ENCODE results near the gene ZNF438.

The ZNF438 gene

GRCh38 chr10:30898964-30899363 lies 132.7 kb downstream of the ZNF438 start:
- no peak overlapping the region for H3K9ac ChIP-seq (ENCODE audit: low read length)
- no peaks in the 10 kb centered on the region for H3K36me3 ChIP-seq (ENCODE audit: control insufficient read depth, insufficient read depth, low read length)
- H3K18ac ChIP-seq (ENCODE audit: low read length), result no peak overlapping the region
- H4K8ac ChIP-seq (ENCODE audit: low read depth, low read length), result no peak overlapping the region
- H3K79me2 ChIP-seq (ENCODE audit: control insufficient read depth, insufficient read depth, low read length), result no peaks in the 10 kb centered on the region
- H3K4ac ChIP-seq (ENCODE audit: low read depth, low read length), result no peak overlapping the region
- no peak overlapping the region for H2BK120ac ChIP-seq (ENCODE audit: low read depth, low read length)
- no peaks in the 10 kb centered on the region for H3K4me1 ChIP-seq (ENCODE audit: control insufficient read depth, low read depth, low read length)
- H3K27ac ChIP-seq (ENCODE audit: low read depth, low read length), result no peak overlapping the region
- H3K79me1 ChIP-seq (ENCODE audit: low read length), result no peaks in the 10 kb centered on the region
- H3K4me2 ChIP-seq (ENCODE audit: low read length), result no peak overlapping the region
- H3K56ac ChIP-seq (ENCODE audit: low read length), result no peak overlapping the region
- H4K5ac ChIP-seq (ENCODE audit: low read length), result no peak overlapping the region
- no peak for DNase-seq
- 100% methylated on average over 1 of the region's 1 CpG for WGBS (ENCODE audit: extremely low coverage, insufficient coverage, low lambda C conversion rate)
- H2BK5ac ChIP-seq (ENCODE audit: low read length), result no peak overlapping the region
- H3K23ac ChIP-seq (ENCODE audit: low read length), result no peak overlapping the region
- H2AK5ac ChIP-seq (ENCODE audit: low read length), result no peak overlapping the region
- no peaks in the 10 kb centered on the region for H3K27me3 ChIP-seq (ENCODE audit: insufficient read depth, low read length, poor library complexity)
- no peak overlapping the region for H3K4me3 ChIP-seq (ENCODE audit: low read length)
- H2BK15ac ChIP-seq (replicated peaks; ENCODE audit: low read depth), result no peak overlapping the region

GRCh38 chr10:30897547-30897946 lies 134.1 kb downstream of the ZNF438 start:
- no peak overlapping the region for H2BK5ac ChIP-seq (ENCODE audit: low read length)
- no peak overlapping the region for H3K4ac ChIP-seq (ENCODE audit: low read depth, low read length)
- no peak for DNase-seq
- no peak overlapping the region for H2BK120ac ChIP-seq (ENCODE audit: low read depth, low read length)
- H3K79me1 ChIP-seq (ENCODE audit: low read length), result no peaks in the 10 kb centered on the region
- no peak overlapping the region for H3K9ac ChIP-seq (ENCODE audit: low read length)
- no peaks in the 10 kb centered on the region for H3K79me2 ChIP-seq (ENCODE audit: control insufficient read depth, insufficient read depth, low read length)
- no CpG with 5 or more reads among the region's 1 CpG for WGBS (ENCODE audit: extremely low coverage, insufficient coverage, low lambda C conversion rate)
- H3K36me3 ChIP-seq (ENCODE audit: control insufficient read depth, insufficient read depth, low read length), result no peaks in the 10 kb centered on the region
- no peak overlapping the region for H3K4me2 ChIP-seq (ENCODE audit: low read length)
- H2BK15ac ChIP-seq (replicated peaks; ENCODE audit: low read depth), result no peak overlapping the region
- no peak overlapping the region for H3K23ac ChIP-seq (ENCODE audit: low read length)
- no peak overlapping the region for H4K8ac ChIP-seq (ENCODE audit: low read depth, low read length)
- no peak overlapping the region for H3K18ac ChIP-seq (ENCODE audit: low read length)
- no peaks in the 10 kb centered on the region for H3K4me1 ChIP-seq (ENCODE audit: control insufficient read depth, low read depth, low read length)
- no peak overlapping the region for H3K4me3 ChIP-seq (ENCODE audit: low read length)
- H3K27me3 ChIP-seq (ENCODE audit: insufficient read depth, low read length, poor library complexity), result no peaks in the 10 kb centered on the region
- H4K5ac ChIP-seq (ENCODE audit: low read length), result no peak overlapping the region
- no peak overlapping the region for H2AK5ac ChIP-seq (ENCODE audit: low read length)
- no peak overlapping the region for H3K56ac ChIP-seq (ENCODE audit: low read length)
- H3K27ac ChIP-seq (ENCODE audit: low read depth, low read length), result no peak overlapping the region

GRCh38 chr10:30897048-30897447 lies 134.6 kb downstream of the ZNF438 start:
- no peak overlapping the region for H2BK120ac ChIP-seq (ENCODE audit: low read depth, low read length)
- H3K36me3 ChIP-seq (ENCODE audit: control insufficient read depth, insufficient read depth, low read length), result no peaks in the 10 kb centered on the region
- no peaks in the 10 kb centered on the region for H3K79me2 ChIP-seq (ENCODE audit: control insufficient read depth, insufficient read depth, low read length)
- H3K4me1 ChIP-seq (ENCODE audit: control insufficient read depth, low read depth, low read length), result no peaks in the 10 kb centered on the region
- H3K27me3 ChIP-seq (ENCODE audit: insufficient read depth, low read length, poor library complexity), result no peaks in the 10 kb centered on the region
- H3K27ac ChIP-seq (ENCODE audit: low read depth, low read length), result no peak overlapping the region
- no peak overlapping the region for H3K18ac ChIP-seq (ENCODE audit: low read length)
- H3K79me1 ChIP-seq (ENCODE audit: low read length), result no peaks in the 10 kb centered on the region
- no peak overlapping the region for H4K8ac ChIP-seq (ENCODE audit: low read depth, low read length)
- no peak overlapping the region for H3K56ac ChIP-seq (ENCODE audit: low read length)
- no peak overlapping the region for H4K5ac ChIP-seq (ENCODE audit: low read length)
- H2BK5ac ChIP-seq (ENCODE audit: low read length), result no peak overlapping the region
- no peak overlapping the region for H3K23ac ChIP-seq (ENCODE audit: low read length)
- no peak overlapping the region for H2BK15ac ChIP-seq (replicated peaks; ENCODE audit: low read depth)
- H3K4me2 ChIP-seq (ENCODE audit: low read length), result no peak overlapping the region
- H2AK5ac ChIP-seq (ENCODE audit: low read length), result no peak overlapping the region
- no peak overlapping the region for H3K4ac ChIP-seq (ENCODE audit: low read depth, low read length)
- no peak overlapping the region for H3K4me3 ChIP-seq (ENCODE audit: low read length)
- DNase-seq, result no peak
- no peak overlapping the region for H3K9ac ChIP-seq (ENCODE audit: low read length)

- Histone ChIP-seq H3K4me2 (ENCODE audit: low read length) (no peak overlapping the region), H2AK5ac (ENCODE audit: low read length) (no peak overlapping the region), H3K4me1 (ENCODE audit: control insufficient read depth, low read depth, low read length) (no peaks in the 10 kb centered on the region), H3K9ac (ENCODE audit: low read length) (no peak overlapping the region), H3K4me3 (ENCODE audit: low read length) (no peak overlapping the region), H2BK5ac (ENCODE audit: low read length) (no peak overlapping the region), H3K18ac (ENCODE audit: low read length) (no peak overlapping the region), H3K79me1 (ENCODE audit: low read length) (no peaks in the 10 kb centered on the region), H3K79me2 (ENCODE audit: control insufficient read depth, insufficient read depth, low read length) (no peaks in the 10 kb centered on the region), H3K23ac (ENCODE audit: low read length) (no peak overlapping the region), H3K36me3 (ENCODE audit: control insufficient read depth, insufficient read depth, low read length) (no peaks in the 10 kb centered on the region), H3K56ac (ENCODE audit: low read length) (no peak overlapping the region), H3K27ac (ENCODE audit: low read depth, low read length) (no peak overlapping the region), H4K5ac (ENCODE audit: low read length) (no peak overlapping the region), H4K8ac (ENCODE audit: low read depth, low read length) (no peak overlapping the region), H3K27me3 (ENCODE audit: insufficient read depth, low read length, poor library complexity) (no peaks in the 10 kb centered on the region), H2BK15ac (replicated peaks; ENCODE audit: low read depth) (no peak overlapping the region), H3K4ac (ENCODE audit: low read depth, low read length) (no peak overlapping the region), H2BK120ac (ENCODE audit: low read depth, low read length) (no peak overlapping the region)
- DNase-seq, result no peak
- no CpG with 5 or more reads among the region's 5 CpGs for WGBS (ENCODE audit: extremely low coverage, insufficient coverage, low lambda C conversion rate)
Measured at GRCh38 chr10:30894221-30894620, 137.4 kb downstream of the ZNF438 start.

DNA sequence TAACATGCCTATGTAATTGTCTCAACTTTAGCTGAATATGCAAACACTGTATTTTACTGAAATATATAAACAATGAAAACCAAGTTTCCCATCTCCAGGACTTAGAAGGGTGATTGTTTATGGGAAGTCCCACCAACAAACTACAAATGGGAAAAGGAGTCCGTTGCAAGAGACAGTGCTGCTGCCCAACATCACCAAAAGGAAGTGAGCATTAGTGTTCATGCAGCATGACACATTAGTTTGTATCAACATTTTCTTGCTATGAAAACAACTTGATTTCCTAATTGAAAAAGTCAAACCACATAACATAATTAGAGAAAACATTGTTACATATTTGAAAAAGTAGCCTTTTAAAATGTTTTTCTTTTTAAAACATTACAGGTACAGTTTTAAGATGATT lies 138.5 kb downstream of the ZNF438 start:
- Histone ChIP-seq H3K79me2 (ENCODE audit: control insufficient read depth, insufficient read depth, low read length) (no peaks in the 10 kb centered on the region), H3K79me1 (ENCODE audit: low read length) (no peaks in the 10 kb centered on the region), H4K8ac (ENCODE audit: low read depth, low read length) (no peak overlapping the region), H2BK120ac (ENCODE audit: low read depth, low read length) (no peak overlapping the region), H2BK15ac (replicated peaks; ENCODE audit: low read depth) (no peak overlapping the region), H2AK5ac (ENCODE audit: low read length) (no peak overlapping the region), H4K5ac (ENCODE audit: low read length) (no peak overlapping the region), H3K4ac (ENCODE audit: low read depth, low read length) (no peak overlapping the region), H3K9ac (ENCODE audit: low read length) (no peak overlapping the region), H3K4me2 (ENCODE audit: low read length) (no peak overlapping the region), H3K27me3 (ENCODE audit: insufficient read depth, low read length, poor library complexity) (no peaks in the 10 kb centered on the region), H3K36me3 (ENCODE audit: control insufficient read depth, insufficient read depth, low read length) (no peaks in the 10 kb centered on the region), H3K4me3 (ENCODE audit: low read length) (no peak overlapping the region), H3K23ac (ENCODE audit: low read length) (no peak overlapping the region), H3K18ac (ENCODE audit: low read length) (no peak overlapping the region), H3K4me1 (ENCODE audit: control insufficient read depth, low read depth, low read length) (no peaks in the 10 kb centered on the region), H2BK5ac (ENCODE audit: low read length) (no peak overlapping the region), H3K56ac (ENCODE audit: low read length) (no peak overlapping the region), H3K27ac (ENCODE audit: low read depth, low read length) (no peak overlapping the region)
- WGBS (ENCODE audit: extremely low coverage, insufficient coverage, low lambda C conversion rate), result no CpG with 5 or more reads among the region's 1 CpG
- DNase-seq, result no peak

- Histone ChIP-seq H2BK15ac (replicated peaks; ENCODE audit: low read depth) (no peak overlapping the region), H3K79me1 (ENCODE audit: low read length) (no peaks in the 10 kb centered on the region), H3K4me2 (ENCODE audit: low read length) (no peak overlapping the region), H3K23ac (ENCODE audit: low read length) (no peak overlapping the region), H3K56ac (ENCODE audit: low read length) (no peak overlapping the region), H3K27me3 (ENCODE audit: insufficient read depth, low read length, poor library complexity) (no peaks in the 10 kb centered on the region), H3K4me3 (ENCODE audit: low read length) (no peak overlapping the region), H4K5ac (ENCODE audit: low read length) (no peak overlapping the region), H3K4me1 (ENCODE audit: control insufficient read depth, low read depth, low read length) (no peaks in the 10 kb centered on the region), H3K9ac (ENCODE audit: low read length) (no peak overlapping the region), H2BK5ac (ENCODE audit: low read length) (no peak overlapping the region), H3K18ac (ENCODE audit: low read length) (no peak overlapping the region), H3K36me3 (ENCODE audit: control insufficient read depth, insufficient read depth, low read length) (no peaks in the 10 kb centered on the region), H3K27ac (ENCODE audit: low read depth, low read length) (no peak overlapping the region), H3K79me2 (ENCODE audit: control insufficient read depth, insufficient read depth, low read length) (no peaks in the 10 kb centered on the region), H2BK120ac (ENCODE audit: low read depth, low read length) (no peak overlapping the region), H4K8ac (ENCODE audit: low read depth, low read length) (no peak overlapping the region), H2AK5ac (ENCODE audit: low read length) (no peak overlapping the region), H3K4ac (ENCODE audit: low read depth, low read length) (no peak overlapping the region)
- no CpG with 5 or more reads among the region's 1 CpG for WGBS (ENCODE audit: extremely low coverage, insufficient coverage, low lambda C conversion rate)
- no peak for DNase-seq
Measured at GRCh38 chr10:30887839-30888238, 143.8 kb downstream of the ZNF438 start.

Measured in mesendoderm (in vitro differentiated cells).